Measurements from ENCODE around the gene CRIP1. TPM values are rescaled to one million over a fixed set of nuclear protein-coding genes. Genes with fewer than 3 reads are reported as not detected.

Gene CRIP1
- polyA plus RNA-seq, 3 donors = 688 to 2,084 (median 1,032) TPM

GRCh38 chr14:105503296-105503640, 16.6 kb downstream of the CRIP1 start:
- Mint-ChIP-seq H3K27me3 (ENCODE audit: low read depth in 3 of 3) (peaks cover 21 to 30% (median 22%) of the 10 kb centered on the region in 3 donors), H3K4me1 (no peaks in the 10 kb centered on the region), H3K9me3 (no peaks in the 10 kb centered on the region), H3K36me3 (peaks cover 0 to 9% of the 10 kb centered on the region in 2 donors), H3K4me3 (no peak overlapping the region), H3K27ac (peak overlapping the region in 1 of 7 donors; percentile 11)
- Histone ChIP-seq H3K36me3 (replicated peaks in 1 of 2; ENCODE audit: control insufficient read depth in 1 of 2, insufficient read depth in 2 of 2, low read length in 2 of 2) (peaks cover under 1 to 4% of the 10 kb centered on the region in 2 donors), H3K79me2 (ENCODE audit: insufficient read depth, low read length) (no peaks in the 10 kb centered on the region), H3K27ac (ENCODE audit: low read depth in 1 of 2, low read length in 2 of 2) (no peak overlapping the region), H3K9ac (ENCODE audit: insufficient read depth, low read length, poor library complexity, severe bottlenecking) (no peak overlapping the region), H4K20me1 (ENCODE audit: insufficient read depth, low read length) (no peaks in the 10 kb centered on the region), H3K4me3 (replicated peaks in 1 of 3; ENCODE audit: low read depth in 2 of 3, low read length in 3 of 3) (no peak overlapping the region), H3K4me1 (ENCODE audit: control insufficient read depth in 1 of 2, insufficient read depth in 2 of 2, low read length in 2 of 2) (no peaks in the 10 kb centered on the region), H3K27me3 (ENCODE audit: control insufficient read depth in 2 of 2, insufficient read depth in 2 of 2, low read length in 2 of 2) (peaks cover 0 to 4% of the 10 kb centered on the region in 2 donors), H3K4me2 (replicated peaks; ENCODE audit: extremely low read depth, low read length, poor library complexity, severe bottlenecking) (no peak overlapping the region), H2AFZ (ENCODE audit: insufficient read depth, low read depth, low read length, poor library complexity, severe bottlenecking) (no peak overlapping the region), H3K9me3 (replicated peaks in 1 of 2; ENCODE audit: control insufficient read depth in 1 of 2, insufficient read depth in 1 of 2, low read length in 2 of 2) (no peaks in the 10 kb centered on the region)
- TF ChIP-seq CTCF (IDR thresholded peaks at IDR 0.05) = no peak
- no peak for DNase-seq
- intact Hi-C loops (cut with micrococcal nuclease) = no loop called here
- 95% methylated on average over 7 of the region's 7 CpGs for WGBS (ENCODE audit: insufficient coverage)

- 70% methylated on average over 17 of the region's 29 CpGs for WGBS (ENCODE audit: insufficient coverage)
- Histone ChIP-seq H3K9me3 (replicated peaks in 1 of 2; ENCODE audit: control insufficient read depth in 1 of 2, insufficient read depth in 1 of 2, low read length in 2 of 2) (no peaks in the 10 kb centered on the region), H3K36me3 (replicated peaks in 1 of 2; ENCODE audit: control insufficient read depth in 1 of 2, insufficient read depth in 2 of 2, low read length in 2 of 2) (no peaks in the 10 kb centered on the region), H3K27me3 (ENCODE audit: control insufficient read depth in 2 of 2, insufficient read depth in 2 of 2, low read length in 2 of 2) (peaks cover 0 to 4% of the 10 kb centered on the region in 2 donors), H3K27ac (ENCODE audit: low read depth in 1 of 2, low read length in 2 of 2) (no peak overlapping the region), H3K4me3 (replicated peaks in 1 of 3; ENCODE audit: low read depth in 2 of 3, low read length in 3 of 3) (no peak overlapping the region), H4K20me1 (ENCODE audit: insufficient read depth, low read length) (no peaks in the 10 kb centered on the region), H3K79me2 (ENCODE audit: insufficient read depth, low read length) (no peaks in the 10 kb centered on the region), H3K9ac (ENCODE audit: insufficient read depth, low read length, poor library complexity, severe bottlenecking) (no peak overlapping the region), H2AFZ (ENCODE audit: insufficient read depth, low read depth, low read length, poor library complexity, severe bottlenecking) (no peak overlapping the region), H3K4me1 (ENCODE audit: control insufficient read depth in 1 of 2, insufficient read depth in 2 of 2, low read length in 2 of 2) (no peaks in the 10 kb centered on the region), H3K4me2 (replicated peaks; ENCODE audit: extremely low read depth, low read length, poor library complexity, severe bottlenecking) (no peak overlapping the region)
- no peak for TF ChIP-seq CTCF (IDR thresholded peaks at IDR 0.05)
- H3K27me3 Mint-ChIP-seq (ENCODE audit: low read depth in 3 of 3) = peaks cover 25 to 34% (median 28%) of the 10 kb centered on the region in 3 donors
- no peaks in the 10 kb centered on the region for H3K4me1 Mint-ChIP-seq
- no peak overlapping the region for H3K27ac Mint-ChIP-seq
- H3K4me3 Mint-ChIP-seq = no peak overlapping the region
- DNase-seq = no peak
- H3K9me3 Mint-ChIP-seq = peaks cover 0 to 2% (median 0%) of the 10 kb centered on the region in 7 donors
- peaks cover 0 to under 1% of the 10 kb centered on the region in 2 donors for H3K36me3 Mint-ChIP-seq
- intact Hi-C loops (cut with micrococcal nuclease) = no loop called here
Measured at GRCh38 chr14:105503935-105504692, 17.4 kb downstream of the CRIP1 start.

Measured in CD14-positive monocyte (primary cell).